NT2/D1 (cell line): Measurements from ENCODE around the gene SH3D19.

ENCODE experiments used
- YY1 ChIP-seq: IDR thresholded peaks from 2 replicates; pipeline ENCODE4 v1.6.1; 2011; ENCODE audit not compliant: insufficient read length, insufficient read depth
- ZNF274 ChIP-seq: IDR thresholded peaks from 2 replicates; pipeline ENCODE4 v1.6.1; 2011; ENCODE audit warnings: mild to moderate bottlenecking, low read depth, low read length

GRCh38 chr4:151236036-151236435 is 89.4 kb downstream of the SH3D19 start:
- TF ChIP-seq ZNF274 (no peak), YY1 (no peak)
